Common myeloid progenitor, CD34-positive (primary cell): Measurements from ENCODE around the gene PDE4B.

Experiments used
- CTCF ChIA-PET: fragments of 350-600 bp; sonication (Branson Sonifier 250); formaldehyde crosslinking; loops from one replicate; lab custom pipeline; 2021; ENCODE audit warnings: antibody characterized with exemption; lab: Charles Lee
- POLR2A ChIA-PET: fragments of 350-600 bp; sonication (Branson Sonifier 250); formaldehyde crosslinking; loops from one replicate; lab custom pipeline; 2021; ENCODE audit warnings: antibody characterized with exemption; lab: Charles Lee
- DNase-seq, 3 donors: peaks; one replicate each; pipeline versions ENCODE4 v3.0.0 to v3.0.0-alpha.2; 2013
- H3K27ac ChIP-seq, 2 experiments: 1 replicate in 1 of 2; 2 replicates in 1 of 2; pipeline ENCODE4 v1.7.0; 2013; ENCODE audit warnings: inconsistent platforms in 2 of 2, low read length in 2 of 2, mild to moderate bottlenecking in 2 of 2, low read depth in 1 of 2, moderate library complexity in 1 of 2; ENCODE audit not compliant: severe bottlenecking in 2 of 2, insufficient read depth in 1 of 2, poor library complexity in 1 of 2
- H3K27me3 ChIP-seq, 5 experiments: replicated peaks in 2 of 5; 1 replicate in 3 of 5; 2 replicates in 2 of 5; pipeline versions ENCODE4 v1.6.1 to v1.7.0; 2013; ENCODE audit warnings: low read length in 4 of 5, mild to moderate bottlenecking in 2 of 5, moderate library complexity in 2 of 5, inconsistent platforms in 1 of 5; ENCODE audit not compliant: insufficient read depth in 5 of 5, control insufficient read depth in 4 of 5
- H3K36me3 ChIP-seq, 4 experiments: 1 replicate in 2 of 4; 2 replicates in 2 of 4; pipeline versions ENCODE4 v1.6.1 to v1.7.0; 2013; ENCODE audit warnings: low read length in 3 of 4, control low read depth in 1 of 4, mild to moderate bottlenecking in 1 of 4; ENCODE audit not compliant: control insufficient read depth in 4 of 4, insufficient read depth in 4 of 4
- H3K4me1 ChIP-seq, 4 experiments: 1 replicate in 3 of 4; 2 replicates in 1 of 4; pipeline versions ENCODE4 v1.6.1 to v1.7.1; 2013; ENCODE audit warnings: low read length in 3 of 4, mild to moderate bottlenecking in 3 of 4, control low read depth in 1 of 4, inconsistent platforms in 1 of 4, moderate library complexity in 1 of 4; ENCODE audit not compliant: control insufficient read depth in 4 of 4, insufficient read depth in 4 of 4; ENCODE audit errors: control extremely low read depth in 1 of 4
- H3K4me3 ChIP-seq, 7 experiments: 1 replicate in 4 of 7; 2 replicates in 3 of 7; pipeline versions ENCODE4 v1.5.1 to v1.7.0; 2013; ENCODE audit warnings: mild to moderate bottlenecking in 7 of 7, low read length in 6 of 7, moderate library complexity in 6 of 7, inconsistent platforms in 2 of 7, low read depth in 2 of 7, control low read depth in 1 of 7; ENCODE audit not compliant: insufficient read depth in 4 of 7, control insufficient read depth in 1 of 7; ENCODE audit errors: extremely low read depth in 1 of 7
- H3K9me3 ChIP-seq, 5 experiments: 1 replicate in 4 of 5; 2 replicates in 1 of 5; pipeline versions ENCODE4 v1.6.1 to v1.7.1; 2013; ENCODE audit warnings: low read length in 4 of 5, mild to moderate bottlenecking in 2 of 5, inconsistent platforms in 1 of 5, low read depth in 1 of 5, moderate library complexity in 1 of 5; ENCODE audit not compliant: control insufficient read depth in 4 of 5, insufficient read depth in 2 of 5; ENCODE audit errors: control extremely low read depth in 1 of 5
- WGBS: methylation state at CpG from one replicate; pipeline ENCODE4 v1.1.5; 2013; ENCODE audit not compliant: insufficient coverage; 5-methylcytosine and 5-hydroxymethylcytosine counted together

PDE4B gene

GRCh38 chr1:66394603-66395002 lies 601.9 kb downstream of the PDE4B start:
- ChIA-PET CTCF (interaction anchor here (0.6 to 2.0 kb wide), 6 partner anchors 18 to 86 kb away, joined by 3 to 5 read pairs (median 4); no protein-coding TSS in a partner anchor), POLR2A (no interaction called here)
- WGBS = 98% methylated on average over 5 of the region's 5 CpGs

DNA sequence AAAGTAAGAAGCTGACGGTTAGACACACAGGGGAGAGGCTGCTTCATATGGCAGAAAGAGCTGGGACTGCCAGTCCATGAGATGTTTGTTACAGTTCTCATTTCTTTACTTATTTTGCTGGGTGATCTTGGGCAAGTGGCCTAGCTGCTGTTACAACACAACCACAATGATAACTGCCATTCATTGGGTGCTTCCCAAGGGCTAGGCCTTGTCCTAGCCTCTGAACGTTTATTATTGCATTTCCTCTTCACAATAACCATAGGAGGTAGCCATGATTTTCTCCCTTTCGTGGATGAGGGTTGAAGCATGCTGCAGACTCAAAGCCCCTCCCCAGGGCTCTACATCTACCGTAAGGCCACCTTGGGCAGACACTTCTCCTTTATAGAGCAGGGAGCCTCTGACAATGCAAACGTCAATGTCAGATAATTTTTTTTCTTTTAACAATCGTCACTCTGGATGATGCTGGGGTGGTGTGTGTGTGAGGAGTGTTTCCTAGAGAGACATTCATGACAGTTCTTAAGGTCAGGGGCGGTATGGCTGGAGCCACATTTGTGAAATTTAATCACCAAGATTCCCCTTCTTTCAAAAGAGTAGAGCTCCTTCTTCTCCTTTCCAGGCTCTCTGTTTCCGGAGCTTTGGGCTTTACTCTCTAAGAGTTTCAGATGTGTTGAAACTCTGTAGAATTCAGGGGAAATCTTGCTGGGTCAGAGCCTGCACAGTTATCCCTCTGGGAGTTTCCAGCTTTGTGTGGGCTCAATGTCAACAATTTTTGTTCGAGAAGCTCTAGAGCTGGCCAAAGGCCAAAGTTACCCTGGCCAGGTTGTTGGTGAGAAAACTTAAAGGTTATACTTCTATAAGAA lies 602.7 kb downstream of the PDE4B start:
- no peak overlapping the region for H3K4me3 ChIP-seq
- CTCF ChIA-PET = interaction anchor here (1.0 to 2.0 kb wide), 9 partner anchors 8 to 51 kb away, joined by 3 to 7 read pairs (median 4); no protein-coding TSS in a partner anchor
- no peaks in the 10 kb centered on the region for H3K36me3 ChIP-seq
- peaks cover 0 to 27% (median 7%) of the 10 kb centered on the region in 4 experiments for H3K4me1 ChIP-seq
- no peak for DNase-seq
- WGBS = 85% methylated on average over 6 of the region's 9 CpGs
- H3K9me3 ChIP-seq = peaks cover 0 to 2% (median 0%) of the 10 kb centered on the region in 5 experiments
- POLR2A ChIA-PET = no interaction called here
- H3K27me3 ChIP-seq = no peaks in the 10 kb centered on the region
- H3K27ac ChIP-seq = no peak overlapping the region

More at GRCh38 chr1:66394603-66395002, 601.9 kb downstream of the PDE4B start:
- Histone ChIP-seq H3K27ac (no peak overlapping the region), H3K4me1 (peaks cover 0 to 27% (median 7%) of the 10 kb centered on the region in 4 experiments), H3K27me3 (no peaks in the 10 kb centered on the region), H3K4me3 (no peak overlapping the region), H3K36me3 (no peaks in the 10 kb centered on the region), H3K9me3 (peaks cover 0 to 9% (median 2%) of the 10 kb centered on the region in 5 experiments)
- DNase-seq = no peak

DNA sequence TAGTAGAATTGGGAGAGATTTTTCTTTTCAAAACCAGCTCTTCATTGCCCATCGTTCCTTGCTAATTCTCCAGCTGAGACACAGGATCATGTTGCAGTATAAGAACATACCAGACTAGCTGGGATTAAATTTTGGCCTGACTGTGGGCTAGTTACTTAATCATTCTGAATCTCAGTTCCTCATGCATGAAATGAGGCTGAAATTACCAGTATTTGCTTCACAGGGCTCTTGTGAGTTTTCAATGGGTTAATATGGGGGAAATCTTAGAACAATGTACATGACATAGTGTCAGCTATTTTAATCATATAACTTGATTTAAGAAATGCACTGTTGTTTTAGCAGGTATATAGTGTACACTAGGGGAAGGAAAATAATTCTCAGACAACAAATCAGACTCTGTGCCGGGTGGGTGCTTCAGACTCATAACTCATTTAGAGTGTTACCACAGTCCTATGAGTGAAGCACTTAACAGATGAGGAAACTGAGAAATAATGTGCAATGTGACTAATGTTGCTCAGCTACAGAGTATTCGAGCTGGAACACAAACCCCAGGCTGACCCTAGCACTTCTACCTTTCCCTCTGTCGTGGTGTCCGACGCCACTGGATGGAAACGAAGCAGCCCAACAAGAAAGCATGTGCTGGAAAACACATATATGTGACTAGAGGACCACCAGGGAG lies 603.7 kb downstream of the PDE4B start:
- Histone ChIP-seq H3K9me3 (no peaks in the 10 kb centered on the region), H3K27ac (no peak overlapping the region), H3K27me3 (no peaks in the 10 kb centered on the region), H3K4me3 (no peak overlapping the region), H3K36me3 (no peaks in the 10 kb centered on the region), H3K4me1 (peaks cover 0 to 27% (median 7%) of the 10 kb centered on the region in 4 experiments)
- ChIA-PET CTCF (interaction anchor here (1.1 to 2.0 kb wide), 6 partner anchors 9 to 50 kb away, joined by 3 to 7 read pairs (median 4); no protein-coding TSS in a partner anchor), POLR2A (no interaction called here)
- no peak for DNase-seq
- WGBS = 100% methylated on average over 2 of the region's 7 CpGs

DNA sequence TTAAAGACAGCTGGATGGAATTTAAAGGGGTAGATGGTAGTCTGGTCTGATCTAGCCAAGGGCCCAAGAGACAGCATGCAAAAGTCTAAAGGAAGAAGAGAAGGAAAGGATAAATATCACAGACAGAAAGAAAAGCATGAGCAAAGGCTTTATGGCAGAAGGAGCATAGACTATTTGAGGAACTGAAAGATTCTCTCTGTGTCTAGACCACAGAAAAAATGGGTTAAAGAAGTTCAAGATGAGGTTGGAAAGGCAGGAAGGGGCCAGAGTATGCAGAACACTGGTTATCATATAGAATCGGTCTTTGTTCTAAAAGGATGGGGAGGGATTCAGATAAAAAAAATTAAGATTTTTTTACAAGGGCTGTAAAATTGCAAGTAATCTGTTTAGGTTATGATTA lies 604.5 kb downstream of the PDE4B start:
- no peak overlapping the region for H3K27ac ChIP-seq

DNA sequence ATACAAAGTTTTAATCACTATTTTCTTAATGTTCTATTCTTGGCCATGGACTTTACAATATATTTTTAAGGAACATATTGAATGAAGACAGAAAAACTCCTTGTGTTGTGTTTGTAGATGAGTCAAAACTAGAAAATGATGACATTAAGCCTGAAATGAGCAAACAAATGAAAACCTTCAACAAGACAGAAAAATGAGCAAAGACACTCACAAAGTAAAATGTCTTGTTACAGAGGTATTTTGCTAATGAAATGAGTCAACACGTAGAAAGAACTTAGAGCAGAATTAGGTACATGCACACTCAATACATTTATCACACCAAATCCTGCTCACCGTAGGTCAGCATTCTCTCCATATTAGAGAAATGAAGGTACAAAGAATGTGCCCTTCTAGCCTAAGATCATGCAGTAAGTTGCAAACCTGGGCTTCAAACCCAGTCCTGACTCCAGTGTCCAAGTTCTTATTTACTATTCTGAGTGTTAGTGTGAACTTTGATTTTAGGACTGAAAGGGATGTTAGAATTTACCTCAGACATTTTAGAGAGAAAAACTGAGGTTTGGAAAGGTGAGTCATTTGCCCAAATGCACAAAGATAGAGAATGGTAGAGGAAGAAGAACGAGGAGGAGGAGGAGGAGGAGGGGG lies 607.3 kb downstream of the PDE4B start:
- H3K36me3 ChIP-seq = no peaks in the 10 kb centered on the region
- POLR2A ChIA-PET = no interaction called here

More for the DNA sequence above, 604.5 kb downstream of the PDE4B start:
- H3K36me3 ChIP-seq = no peaks in the 10 kb centered on the region
- ChIA-PET POLR2A (no interaction called here), CTCF (interaction anchor here (1.5 kb wide), 1 partner anchor 30 kb away, joined by 3 read pairs; no protein-coding TSS in a partner anchor)
- peak in 2 of 3 donors; percentile 44 to 65 for DNase-seq
- H3K9me3 ChIP-seq = no peaks in the 10 kb centered on the region
- H3K27me3 ChIP-seq = no peaks in the 10 kb centered on the region
- H3K4me1 ChIP-seq = peaks cover 0 to 29% (median 7%) of the 10 kb centered on the region in 4 experiments
- no CpG with 5 or more reads among the region's 1 CpG for WGBS
- no peak overlapping the region for H3K4me3 ChIP-seq

DNA sequence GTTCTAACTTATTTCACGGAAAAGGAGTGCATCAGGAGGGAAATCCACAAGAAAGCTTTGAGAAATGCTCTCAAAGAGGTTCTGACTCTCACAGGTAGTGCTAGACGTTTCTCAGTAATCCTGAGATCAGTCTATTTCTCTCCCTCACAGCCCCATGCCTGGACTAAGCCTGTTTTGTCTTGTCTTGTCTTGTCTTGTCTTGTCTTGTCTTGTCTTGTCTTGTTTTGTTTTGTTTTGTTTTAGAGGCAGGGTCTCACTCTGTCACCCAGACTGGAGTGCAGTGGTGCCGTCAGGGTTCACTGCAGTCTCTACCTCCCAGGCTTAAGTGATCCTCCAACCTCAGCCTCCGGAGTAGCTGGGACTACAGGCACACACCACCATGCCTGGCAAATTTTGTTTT lies 608.0 kb downstream of the PDE4B start:
- Histone ChIP-seq H3K27ac (no peak overlapping the region), H3K4me3 (no peak overlapping the region), H3K27me3 (no peaks in the 10 kb centered on the region), H3K4me1 (peaks cover 8 to 18% (median 14%) of the 10 kb centered on the region in 4 experiments), H3K9me3 (no peaks in the 10 kb centered on the region), H3K36me3 (no peaks in the 10 kb centered on the region)
- ChIA-PET POLR2A (no interaction called here), CTCF (no interaction called here)
- no peak for DNase-seq
- WGBS = 92% methylated on average over 2 of the region's 4 CpGs

More for the DNA sequence above, 607.3 kb downstream of the PDE4B start:
- CTCF ChIA-PET = interaction anchor here (1.2 kb wide), 1 partner anchor 29 kb away, joined by 3 read pairs; no protein-coding TSS in a partner anchor
- no peaks in the 10 kb centered on the region for H3K9me3 ChIP-seq
- no CpG with 5 or more reads among the region's 3 CpGs for WGBS
- peaks cover 6 to 21% (median 8%) of the 10 kb centered on the region in 4 experiments for H3K4me1 ChIP-seq
- H3K27me3 ChIP-seq = no peaks in the 10 kb centered on the region
- no peak overlapping the region for H3K4me3 ChIP-seq
- no peak for DNase-seq
- no peak overlapping the region for H3K27ac ChIP-seq
